GM03348 (cell line): ENCODE data around the gene ANTKMT.

Experiments
- DNase-seq: peaks from one replicate; pipeline ENCODE4 v3.0.0; 2012; ENCODE audit warnings: low spot score

Gene ANTKMT

GRCh38 chr16:715477-716199, 5.3 kb upstream of the ANTKMT start:
- peak; percentile 47 for DNase-seq

- peak; percentile 29 for DNase-seq
These were observed 4.8 kb upstream of the ANTKMT start for GRCh38 chr16:716200-716568.

- no peak for DNase-seq
These were observed 4.1 kb upstream of the ANTKMT start for GRCh38 chr16:716768-717325.

GRCh38 chr16:717450-718245, 3.3 kb upstream of the ANTKMT start:
- DNase-seq, result no peak

- DNase-seq, result no peak
These were observed 2.6 kb upstream of the ANTKMT start for GRCh38 chr16:718389-718788.

GRCh38 chr16:718922-719321, 2.0 kb upstream of the ANTKMT start:
- no peak for DNase-seq

GRCh38 chr16:719815-720446, 1.0 kb upstream of the ANTKMT start:
- peak; percentile 29 for DNase-seq

GRCh38 chr16:720447-720989, 428 bp upstream of the ANTKMT start:
- DNase-seq, result peak; percentile 77

- DNase-seq, result no peak
These were observed 1.0 kb downstream of the ANTKMT start for GRCh38 chr16:721765-722540.

- DNase-seq, result no peak
These were observed 2.1 kb downstream of the ANTKMT start for GRCh38 chr16:722835-723633.

- no peak for DNase-seq
These were observed 2.7 kb downstream of the ANTKMT start for GRCh38 chr16:723695-724094.

- DNase-seq, result no peak
These were observed 3.5 kb downstream of the ANTKMT start for GRCh38 chr16:724188-725040.

GRCh38 chr16:725041-725376, 4.1 kb downstream of the ANTKMT start:
- DNase-seq, result no peak

GRCh38 chr16:725463-726187, 4.7 kb downstream of the ANTKMT start:
- no peak for DNase-seq

GRCh38 chr16:726188-726437, 5.2 kb downstream of the ANTKMT start:
- no peak for DNase-seq

GRCh38 chr16:726438-727290, 5.7 kb downstream of the ANTKMT start, which contains the start of the genes CCDC78 and HAGHL:
Gene CCDC78 (minus strand): TSS chr16:726443. CDS start chr16:726367, 76 bp downstream.
Gene HAGHL (plus strand): TSS chr16:727106. CDS start chr16:727510, 404 bp downstream.
- peak; percentile 86 for DNase-seq

GRCh38 chr16:727291-727977, 6.5 kb downstream of the ANTKMT start:
- DNase-seq, result no peak
